WTC11 (cell line): Measurements from ENCODE around the gene GADD45B. TPM values are rescaled to one million over a fixed set of nuclear protein-coding genes. Genes with fewer than 3 reads are reported as not detected.

Experiments
- ATAC-seq: fragments of 200-7000 bp; cut with Tn5 transposase; 2 replicates; pipeline ENCODE4 v1.10.0; 2021; ENCODE audit warnings: mild to moderate bottlenecking, moderate library complexity
- CTCF ChIA-PET: fragments of 300-600 bp; sonication (Branson Sonifier 250); formaldehyde crosslinking; loops from one replicate; lab custom pipeline; 2021; ENCODE audit warnings: antibody characterized with exemption; lab: Charles Lee
- POLR2A ChIA-PET: fragments of 350-600 bp; sonication (Branson Sonifier 250); formaldehyde crosslinking; loops from one replicate; lab custom pipeline; 2021; ENCODE audit warnings: antibody characterized with exemption; lab: Charles Lee
- DNase-seq: peaks from one replicate; pipeline ENCODE4 v3.0.0; 2021; ENCODE audit warnings: low spot score
- H3K27ac Mint-ChIP-seq: 2 replicates; pipeline ENCODE4 v1.8.0; 2021; ENCODE audit warnings: mixed read lengths
- H3K27me3 Mint-ChIP-seq: 2 replicates; pipeline ENCODE4 v1.8.0; 2021; ENCODE audit warnings: low read depth, mild to moderate bottlenecking, moderate library complexity, mixed read lengths
- H3K36me3 Mint-ChIP-seq: 2 replicates; pipeline ENCODE4 v1.8.0; 2021; ENCODE audit warnings: mixed read lengths
- H3K4me1 Mint-ChIP-seq: 2 replicates; pipeline ENCODE4 v1.8.0; 2022; ENCODE audit warnings: mixed read lengths
- H3K4me3 Mint-ChIP-seq: 2 replicates; pipeline ENCODE4 v1.8.0; 2021; ENCODE audit warnings: mild to moderate bottlenecking, moderate library complexity, mixed read lengths
- H3K9me3 Mint-ChIP-seq: 2 replicates; pipeline ENCODE4 v1.8.0; 2021; ENCODE audit warnings: mixed read lengths
- ATF2 ChIP-seq: sonication (generic); formaldehyde crosslinking; IDR thresholded peaks from 2 replicates; pipeline ENCODE4 v1.8.1; 2022; ENCODE audit warnings: low read depth, missing genetic modification reagents, borderline replicate concordance
- GABPB1 ChIP-seq: sonication (generic); formaldehyde crosslinking; IDR thresholded peaks from 2 replicates; pipeline ENCODE4 v1.8.1; 2023; ENCODE audit warnings: mild to moderate bottlenecking, missing genetic modification reagents
- HMGA2 ChIP-seq: fragments of 250-450 bp; sonication (Bioruptor Pico); IDR thresholded peaks from 2 replicates; pipeline ENCODE4 v1.4.0; 2021; ENCODE audit warnings: mild to moderate bottlenecking, moderate library complexity
- JAZF1 ChIP-seq: fragments of 250-450 bp; sonication (Bioruptor Pico); IDR thresholded peaks from 2 replicates; pipeline ENCODE4 v1.9.0; 2021; ENCODE audit warnings: moderate library complexity, mild to moderate bottlenecking, inconsistent platforms
- NFYB ChIP-seq: sonication (generic); formaldehyde crosslinking; conservative IDR thresholded peaks from 2 replicates; pipeline ENCODE4 v1.8.0; 2022; ENCODE audit warnings: low read depth, missing genetic modification reagents
- NR3C1 ChIP-seq: sonication (generic); formaldehyde crosslinking; conservative IDR thresholded peaks from 2 replicates; pipeline ENCODE4 v1.8.1; 2023; ENCODE audit warnings: low read depth, mild to moderate bottlenecking, missing genetic modification reagents
- OVOL2 ChIP-seq: fragments of 250-450 bp; sonication (Bioruptor Pico); IDR thresholded peaks from 2 replicates; pipeline ENCODE4 v1.9.0; 2021; ENCODE audit warnings: mild to moderate bottlenecking, borderline replicate concordance
- RORB ChIP-seq: fragments of 250-450 bp; sonication (Bioruptor Pico); IDR thresholded peaks from 2 replicates; pipeline ENCODE4 v1.9.0; 2021; ENCODE audit warnings: mild to moderate bottlenecking
- TCF7 ChIP-seq: sonication (generic); formaldehyde crosslinking; IDR thresholded peaks from 2 replicates; pipeline ENCODE4 v1.8.0; 2022; ENCODE audit warnings: mild to moderate bottlenecking, low read depth, missing genetic modification reagents, moderate library complexity
- TEAD4 ChIP-seq: sonication (generic); formaldehyde crosslinking; IDR thresholded peaks from 2 replicates; pipeline ENCODE4 v1.8.0; 2022; ENCODE audit warnings: mild to moderate bottlenecking, missing genetic modification reagents
- ZNF219 ChIP-seq: sonication (generic); formaldehyde crosslinking; IDR thresholded peaks from 2 replicates; pipeline ENCODE4 v1.8.0; 2023; ENCODE audit warnings: missing genetic modification reagents, mild to moderate bottlenecking, borderline replicate concordance
- ZNF317 ChIP-seq: sonication (generic); formaldehyde crosslinking; IDR thresholded peaks from 2 replicates; pipeline ENCODE4 v1.8.1; 2023; ENCODE audit warnings: low read depth, mild to moderate bottlenecking, moderate library complexity, missing genetic modification reagents, borderline replicate concordance
- ZNF416 ChIP-seq: fragments of 250-450 bp; sonication (Bioruptor Pico); IDR thresholded peaks from 2 replicates; pipeline ENCODE4 v1.9.0; 2021; ENCODE audit warnings: mild to moderate bottlenecking, inconsistent platforms
- total RNA-seq: library from RNA; stranded (reverse); gene quantifications from 3 replicates; pipeline ENCODE4 v1.2.3, GENCODE V29; 2021
- TF ChIP-seq, protein P1 (sequence below): sonication (generic); formaldehyde crosslinking; IDR thresholded peaks from 2 replicates; pipeline ENCODE4 v1.8.1; 2022; ENCODE audit warnings: mild to moderate bottlenecking, moderate library complexity, missing genetic modification reagents
- TF ChIP-seq, protein P2 (sequence below): fragments of 250-450 bp; sonication (Bioruptor Pico); IDR thresholded peaks from 2 replicates; pipeline ENCODE4 v2.1.2; 2022; ENCODE audit warnings: mild to moderate bottlenecking, moderate library complexity
- TF ChIP-seq, protein P3 (sequence below): sonication (generic); formaldehyde crosslinking; IDR thresholded peaks from 2 replicates; pipeline ENCODE4 v1.8.1; 2023; ENCODE audit warnings: mild to moderate bottlenecking, missing genetic modification reagents, moderate library complexity
- TF ChIP-seq, protein P4 (sequence below): fragments of 200-600 bp; IDR thresholded peaks from 2 replicates; pipeline ENCODE4 v1.8.0; 2022; ENCODE audit warnings: antibody characterized with exemption
- TF ChIP-seq, protein P5 (sequence below): sonication (generic); formaldehyde crosslinking; conservative IDR thresholded peaks from 2 replicates; pipeline ENCODE4 v1.8.1; 2022; ENCODE audit warnings: mild to moderate bottlenecking, missing genetic modification reagents

GADD45B gene
- total RNA-seq, 1 experiment from 2014 or later: 17.9 TPM

DNA sequence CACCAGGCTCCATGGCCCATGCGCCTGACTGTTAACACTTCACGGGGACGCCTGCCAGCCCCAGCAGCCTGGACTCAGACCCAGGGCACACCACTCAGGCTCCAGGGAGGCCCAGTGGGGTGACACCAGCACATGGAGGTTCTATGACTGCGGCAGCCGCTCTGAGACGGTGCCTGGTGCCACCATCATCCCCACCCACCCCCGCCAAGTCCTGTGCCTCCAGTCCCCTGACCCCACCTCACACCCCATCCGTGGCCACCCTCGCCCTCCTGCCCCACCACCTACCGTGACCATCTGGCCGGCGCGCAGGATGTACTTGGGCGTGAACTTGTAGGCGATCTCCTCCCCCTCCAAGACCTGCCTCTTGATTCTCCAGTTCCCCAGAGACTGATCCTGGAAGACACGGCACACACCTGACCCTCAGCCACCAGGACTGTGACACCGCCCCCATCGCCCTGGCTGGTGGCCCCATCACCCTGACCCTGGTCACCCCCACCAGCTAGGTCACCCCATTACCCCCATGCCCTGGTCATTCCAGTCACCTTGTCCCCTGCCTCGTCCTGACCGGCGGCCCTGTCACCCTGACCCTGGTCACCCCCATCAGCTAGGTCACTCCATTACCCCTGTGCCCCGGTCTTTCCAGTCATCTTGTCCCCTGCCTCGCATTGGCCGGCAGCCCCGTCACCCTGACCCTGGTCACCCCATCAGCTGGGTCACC lies 43.6 kb upstream of the GADD45B start:
- no peaks in the 10 kb centered on the region for H3K9me3 Mint-ChIP-seq
- POLR2A ChIA-PET: no interaction called here
- TF ChIP-seq ZNF317 (CRISPR knock-in tag): no peak
- TF ChIP-seq TEAD4 (CRISPR knock-in tag): no peak
- TF ChIP-seq OVOL2: no peak
- TF ChIP-seq, protein P1, sequence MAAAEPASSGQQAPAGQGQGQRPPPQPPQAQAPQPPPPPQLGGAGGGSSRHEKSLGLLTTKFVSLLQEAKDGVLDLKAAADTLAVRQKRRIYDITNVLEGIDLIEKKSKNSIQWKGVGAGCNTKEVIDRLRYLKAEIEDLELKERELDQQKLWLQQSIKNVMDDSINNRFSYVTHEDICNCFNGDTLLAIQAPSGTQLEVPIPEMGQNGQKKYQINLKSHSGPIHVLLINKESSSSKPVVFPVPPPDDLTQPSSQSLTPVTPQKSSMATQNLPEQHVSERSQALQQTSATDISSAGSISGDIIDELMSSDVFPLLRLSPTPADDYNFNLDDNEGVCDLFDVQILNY (CRISPR knock-in tag): no peak
- no peaks in the 10 kb centered on the region for H3K27me3 Mint-ChIP-seq
- no peak overlapping the region for H3K27ac Mint-ChIP-seq
- peaks cover 20% of the 10 kb centered on the region for H3K36me3 Mint-ChIP-seq
- DNase-seq (no peak), ATAC-seq (no peak)
- H3K4me1 Mint-ChIP-seq: peaks cover 16% of the 10 kb centered on the region
- CTCF ChIA-PET: interaction anchor here (0.7 kb wide), 1 partner anchor 127 kb away, joined by 4 read pairs; no protein-coding TSS in a partner anchor
- no peak overlapping the region for H3K4me3 Mint-ChIP-seq

DNA sequence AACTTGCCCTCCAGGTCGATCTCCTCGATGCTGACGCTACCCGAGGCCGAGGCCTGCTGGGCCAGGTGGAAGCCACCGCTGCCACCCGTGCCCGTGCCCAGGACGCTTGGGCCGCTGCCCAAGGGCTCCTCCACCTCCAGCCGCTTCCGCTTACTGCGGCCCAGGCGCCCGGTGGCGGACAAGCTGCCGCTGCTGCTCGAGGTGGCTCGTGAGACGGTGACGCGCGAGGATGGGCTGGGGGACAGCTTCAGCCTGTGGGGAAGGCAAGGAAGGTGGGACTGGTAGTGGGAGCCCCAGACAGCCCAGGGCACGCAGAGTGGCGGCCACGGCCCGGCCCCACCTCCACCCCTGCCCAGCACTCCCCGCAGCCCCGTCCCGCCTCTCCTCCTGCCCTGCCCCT lies 42.1 kb upstream of the GADD45B start:
- POLR2A ChIA-PET: no interaction called here
- no peak for TF ChIP-seq GABPB1
- TF ChIP-seq TCF7 (CRISPR knock-in tag): no peak
- no peak for TF ChIP-seq ATF2 (CRISPR knock-in tag)
- no peak for TF ChIP-seq ZNF317 (CRISPR knock-in tag)
- ATAC-seq: no peak

GRCh38 chr19:2434267-2434666 lies 41.7 kb upstream of the GADD45B start:
- Mint-ChIP-seq H3K27ac (no peak overlapping the region), H3K36me3 (peaks cover 26% of the 10 kb centered on the region)
- POLR2A ChIA-PET: no interaction called here

More for the DNA sequence above, 42.1 kb upstream of the GADD45B start:
- H3K27ac Mint-ChIP-seq: no peak overlapping the region
- no peak overlapping the region for H3K4me3 Mint-ChIP-seq
- DNase-seq: no peak
- no peaks in the 10 kb centered on the region for H3K9me3 Mint-ChIP-seq
- CTCF ChIA-PET: interaction anchor here (1.3 kb wide), 1 partner anchor 177 kb away, joined by 3 read pairs; no protein-coding TSS in a partner anchor
- peaks cover 26% of the 10 kb centered on the region for H3K36me3 Mint-ChIP-seq
- H3K27me3 Mint-ChIP-seq: no peaks in the 10 kb centered on the region
- peaks cover 6% of the 10 kb centered on the region for H3K4me1 Mint-ChIP-seq

DNA sequence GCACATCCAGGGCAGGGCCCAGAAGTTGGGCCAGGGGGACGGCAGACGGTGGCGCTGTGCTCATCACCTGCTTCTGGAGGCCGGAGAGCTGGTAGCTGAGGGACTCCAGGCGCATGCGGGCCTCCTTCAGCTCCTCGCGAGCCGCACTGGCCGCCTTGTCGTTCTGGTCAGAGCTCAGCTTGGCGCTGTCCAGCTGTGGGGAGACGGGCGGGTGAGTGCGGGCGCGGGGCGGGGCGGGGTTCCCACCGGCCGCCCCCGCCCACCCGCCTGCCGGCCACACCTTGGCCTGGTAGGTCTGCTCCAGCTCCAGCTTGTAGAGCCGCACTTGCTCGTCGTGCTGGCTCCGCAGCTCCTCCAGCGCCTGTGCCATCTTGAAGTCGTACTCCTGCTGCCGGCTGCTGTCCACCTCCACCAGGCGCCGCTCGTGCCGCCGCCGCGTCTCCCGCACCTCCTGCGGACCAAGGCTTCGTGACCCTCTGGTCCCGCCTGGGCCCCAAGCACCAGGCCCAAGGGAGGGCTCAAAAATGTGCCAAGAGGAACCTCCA lies 41.1 kb upstream of the GADD45B start:
- ATAC-seq (no peak), DNase-seq (no peak)
- H3K4me1 Mint-ChIP-seq: 0 out of 2 replicates have a peak, but pooled peaks cover under 1% of the 10 kb centered on the region
- H3K9me3 Mint-ChIP-seq: no peaks in the 10 kb centered on the region
- H3K4me3 Mint-ChIP-seq: no peak overlapping the region
- H3K27ac Mint-ChIP-seq: no peak overlapping the region
- CTCF ChIA-PET: interaction anchor here (0.6 to 1.3 kb wide), 2 partner anchors 176 to 181 kb away, joined by 3 to 5 read pairs; no protein-coding TSS in a partner anchor
- H3K27me3 Mint-ChIP-seq: no peaks in the 10 kb centered on the region
- POLR2A ChIA-PET: no interaction called here
- peaks cover 25% of the 10 kb centered on the region for H3K36me3 Mint-ChIP-seq
- TF ChIP-seq NFYB (CRISPR knock-in tag): no peak
- TF ChIP-seq, protein P2, sequence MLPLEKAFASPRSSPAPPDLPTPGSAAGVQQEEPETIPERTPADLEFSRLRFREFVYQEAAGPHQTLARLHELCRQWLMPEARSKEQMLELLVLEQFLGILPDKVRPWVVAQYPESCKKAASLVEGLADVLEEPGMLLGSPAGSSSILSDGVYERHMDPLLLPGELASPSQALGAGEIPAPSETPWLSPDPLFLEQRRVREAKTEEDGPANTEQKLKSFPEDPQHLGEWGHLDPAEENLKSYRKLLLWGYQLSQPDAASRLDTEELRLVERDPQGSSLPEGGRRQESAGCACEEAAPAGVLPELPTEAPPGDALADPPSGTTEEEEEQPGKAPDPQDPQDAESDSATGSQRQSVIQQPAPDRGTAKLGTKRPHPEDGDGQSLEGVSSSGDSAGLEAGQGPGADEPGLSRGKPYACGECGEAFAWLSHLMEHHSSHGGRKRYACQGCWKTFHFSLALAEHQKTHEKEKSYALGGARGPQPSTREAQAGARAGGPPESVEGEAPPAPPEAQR: no peak
- no peak for TF ChIP-seq HMGA2 (CRISPR knock-in tag)
- no peak for TF ChIP-seq RORB (CRISPR knock-in tag)
- no peak for TF ChIP-seq GABPB1
- TF ChIP-seq, protein P3, sequence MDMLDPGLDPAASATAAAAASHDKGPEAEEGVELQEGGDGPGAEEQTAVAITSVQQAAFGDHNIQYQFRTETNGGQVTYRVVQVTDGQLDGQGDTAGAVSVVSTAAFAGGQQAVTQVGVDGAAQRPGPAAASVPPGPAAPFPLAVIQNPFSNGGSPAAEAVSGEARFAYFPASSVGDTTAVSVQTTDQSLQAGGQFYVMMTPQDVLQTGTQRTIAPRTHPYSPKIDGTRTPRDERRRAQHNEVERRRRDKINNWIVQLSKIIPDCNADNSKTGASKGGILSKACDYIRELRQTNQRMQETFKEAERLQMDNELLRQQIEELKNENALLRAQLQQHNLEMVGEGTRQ (CRISPR knock-in tag): no peak

More at GRCh38 chr19:2434267-2434666, 41.7 kb upstream of the GADD45B start:
- H3K9me3 Mint-ChIP-seq: no peaks in the 10 kb centered on the region
- CTCF ChIA-PET: interaction anchor here (0.6 to 1.3 kb wide), 2 partner anchors 177 to 181 kb away, joined by 3 to 5 read pairs; no protein-coding TSS in a partner anchor
- H3K27me3 Mint-ChIP-seq: no peaks in the 10 kb centered on the region
- no peak overlapping the region for H3K4me3 Mint-ChIP-seq
- ATAC-seq (no peak), DNase-seq (no peak)
- TF ChIP-seq, protein P4, sequence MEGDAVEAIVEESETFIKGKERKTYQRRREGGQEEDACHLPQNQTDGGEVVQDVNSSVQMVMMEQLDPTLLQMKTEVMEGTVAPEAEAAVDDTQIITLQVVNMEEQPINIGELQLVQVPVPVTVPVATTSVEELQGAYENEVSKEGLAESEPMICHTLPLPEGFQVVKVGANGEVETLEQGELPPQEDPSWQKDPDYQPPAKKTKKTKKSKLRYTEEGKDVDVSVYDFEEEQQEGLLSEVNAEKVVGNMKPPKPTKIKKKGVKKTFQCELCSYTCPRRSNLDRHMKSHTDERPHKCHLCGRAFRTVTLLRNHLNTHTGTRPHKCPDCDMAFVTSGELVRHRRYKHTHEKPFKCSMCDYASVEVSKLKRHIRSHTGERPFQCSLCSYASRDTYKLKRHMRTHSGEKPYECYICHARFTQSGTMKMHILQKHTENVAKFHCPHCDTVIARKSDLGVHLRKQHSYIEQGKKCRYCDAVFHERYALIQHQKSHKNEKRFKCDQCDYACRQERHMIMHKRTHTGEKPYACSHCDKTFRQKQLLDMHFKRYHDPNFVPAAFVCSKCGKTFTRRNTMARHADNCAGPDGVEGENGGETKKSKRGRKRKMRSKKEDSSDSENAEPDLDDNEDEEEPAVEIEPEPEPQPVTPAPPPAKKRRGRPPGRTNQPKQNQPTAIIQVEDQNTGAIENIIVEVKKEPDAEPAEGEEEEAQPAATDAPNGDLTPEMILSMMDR: no peak
- TF ChIP-seq JAZF1 (CRISPR knock-in tag) (no peak), ZNF219 (no peak), NR3C1 (CRISPR knock-in tag) (no peak), ZNF416 (CRISPR knock-in tag) (no peak)
- TF ChIP-seq, protein P5, sequence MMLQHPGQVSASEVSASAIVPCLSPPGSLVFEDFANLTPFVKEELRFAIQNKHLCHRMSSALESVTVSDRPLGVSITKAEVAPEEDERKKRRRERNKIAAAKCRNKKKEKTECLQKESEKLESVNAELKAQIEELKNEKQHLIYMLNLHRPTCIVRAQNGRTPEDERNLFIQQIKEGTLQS (CRISPR knock-in tag): no peak
- H3K4me1 Mint-ChIP-seq: peaks cover 3% of the 10 kb centered on the region; the same call in 1 of the 2 replicates
